ENCODE data around the gene HOGA1.

DNA sequence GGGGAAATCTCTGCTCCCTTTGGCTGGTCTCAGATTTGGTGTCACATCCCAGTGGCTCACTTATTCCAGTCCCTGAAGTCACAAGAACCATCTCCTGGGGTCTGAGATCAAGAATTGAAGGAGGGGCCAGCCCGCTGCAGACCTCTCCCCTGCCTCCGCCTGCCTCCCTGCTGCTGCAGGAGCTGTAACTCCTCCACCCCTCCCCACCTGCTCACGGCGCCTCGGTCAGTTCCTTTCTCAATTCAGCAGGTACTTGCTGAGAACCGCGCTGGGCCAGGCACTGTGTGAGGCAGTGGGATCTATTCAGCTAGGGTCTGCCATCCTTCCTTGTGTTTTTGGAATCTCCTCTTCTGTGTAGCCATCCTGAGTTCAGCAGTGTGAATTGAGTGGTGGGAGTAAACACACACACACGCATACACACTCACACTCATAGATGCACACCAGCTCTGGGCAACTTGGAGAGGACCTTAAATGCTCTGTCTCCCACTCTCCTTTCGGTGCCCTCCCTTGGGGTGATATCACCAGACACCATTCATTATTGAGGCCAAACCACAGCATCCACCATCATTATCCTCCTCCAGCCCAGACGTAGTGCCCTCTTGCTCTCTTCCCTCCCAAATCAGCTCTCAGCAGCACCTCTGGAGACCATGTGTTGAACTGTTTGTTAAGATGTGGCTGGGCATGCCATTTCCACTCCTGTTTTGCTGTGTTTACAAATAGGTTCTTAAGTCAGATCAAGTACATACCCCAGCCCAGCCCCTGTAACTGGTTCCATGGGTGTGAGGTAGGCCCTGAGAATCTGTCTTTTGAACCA is 33.6 kb upstream of the HOGA1 start:
- no peak for TF ChIP-seq POLR2AphosphoS5 (IDR thresholded peaks at IDR 0.05; ENCODE audit: insufficient read depth, low read depth, low read length)
- TF ChIP-seq, protein P1, sequence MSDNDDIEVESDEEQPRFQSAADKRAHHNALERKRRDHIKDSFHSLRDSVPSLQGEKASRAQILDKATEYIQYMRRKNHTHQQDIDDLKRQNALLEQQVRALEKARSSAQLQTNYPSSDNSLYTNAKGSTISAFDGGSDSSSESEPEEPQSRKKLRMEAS (IDR thresholded peaks at IDR 0.05; ENCODE audit: insufficient read depth, insufficient read length) = no peak
- TF ChIP-seq, protein P2, sequence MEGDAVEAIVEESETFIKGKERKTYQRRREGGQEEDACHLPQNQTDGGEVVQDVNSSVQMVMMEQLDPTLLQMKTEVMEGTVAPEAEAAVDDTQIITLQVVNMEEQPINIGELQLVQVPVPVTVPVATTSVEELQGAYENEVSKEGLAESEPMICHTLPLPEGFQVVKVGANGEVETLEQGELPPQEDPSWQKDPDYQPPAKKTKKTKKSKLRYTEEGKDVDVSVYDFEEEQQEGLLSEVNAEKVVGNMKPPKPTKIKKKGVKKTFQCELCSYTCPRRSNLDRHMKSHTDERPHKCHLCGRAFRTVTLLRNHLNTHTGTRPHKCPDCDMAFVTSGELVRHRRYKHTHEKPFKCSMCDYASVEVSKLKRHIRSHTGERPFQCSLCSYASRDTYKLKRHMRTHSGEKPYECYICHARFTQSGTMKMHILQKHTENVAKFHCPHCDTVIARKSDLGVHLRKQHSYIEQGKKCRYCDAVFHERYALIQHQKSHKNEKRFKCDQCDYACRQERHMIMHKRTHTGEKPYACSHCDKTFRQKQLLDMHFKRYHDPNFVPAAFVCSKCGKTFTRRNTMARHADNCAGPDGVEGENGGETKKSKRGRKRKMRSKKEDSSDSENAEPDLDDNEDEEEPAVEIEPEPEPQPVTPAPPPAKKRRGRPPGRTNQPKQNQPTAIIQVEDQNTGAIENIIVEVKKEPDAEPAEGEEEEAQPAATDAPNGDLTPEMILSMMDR (IDR thresholded peaks at IDR 0.05; ENCODE audit: extremely low read depth in 1 of 2, insufficient read depth in 1 of 2, low read depth in 1 of 2, low read length in 2 of 2) = no peak
